ENCODE measurements around the gene TRIM5.
"Not testable (repeated sequence)": the region's sequence is repeated elsewhere in the genome, so short reads cannot be mapped to it uniquely, and the experiment has no call there.

Gene TRIM5

DNA sequence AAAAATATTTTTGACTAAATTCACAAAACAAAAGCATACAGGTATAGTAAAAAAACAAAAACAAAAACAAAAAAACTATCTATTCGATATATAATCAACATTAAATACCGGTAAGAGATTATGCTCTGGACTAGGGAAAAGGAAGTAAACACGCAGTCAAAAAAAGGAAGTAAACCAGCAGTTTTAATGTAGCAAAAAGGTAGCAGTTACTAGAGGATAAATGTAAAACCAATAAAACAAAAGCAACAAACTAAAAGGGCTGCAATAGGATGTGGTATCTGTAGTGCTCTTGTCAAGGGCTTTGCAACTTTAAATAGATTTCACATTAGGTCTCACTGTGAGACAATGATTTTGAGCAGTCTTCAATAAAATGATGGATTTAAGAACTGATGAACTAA lies 7.1 kb upstream of the TRIM5 start:
- peaks cover 8% of the 10 kb centered on the region for H3K36me3 ChIP-seq (replicated peaks; ENCODE audit: low read depth, low read length)
- H3K27ac ChIP-seq (ENCODE audit: low read length), result peak overlapping the region; percentile 76
- H3K4me1 ChIP-seq (ENCODE audit: low read length), result peaks cover 33% of the 10 kb centered on the region
- peak overlapping the region; percentile 76 for H3K4me3 ChIP-seq (ENCODE audit: low read length)
- no peaks in the 10 kb centered on the region for H4K20me1 ChIP-seq (ENCODE audit: insufficient read depth, low read length)
- H3K27me3 ChIP-seq (ENCODE audit: low read depth, low read length), result no peaks in the 10 kb centered on the region
- TF ChIP-seq CTCF (IDR thresholded peaks at IDR 0.05; ENCODE audit: low read depth, low read length) (no peak), EZH2phosphoT487 (IDR thresholded peaks at IDR 0.05; ENCODE audit: low read depth) (no peak)
- H3K79me2 ChIP-seq (ENCODE audit: low read length), result peaks cover 28% of the 10 kb centered on the region
- H2AFZ ChIP-seq (ENCODE audit: low read depth, low read length), result no peak overlapping the region
- peak overlapping the region; percentile 95 for H3K4me2 ChIP-seq (ENCODE audit: low read length)
- no peak overlapping the region for H3K9ac ChIP-seq (ENCODE audit: low read length)
- H3K9me3 ChIP-seq (ENCODE audit: insufficient read depth, low read length), result no peaks in the 10 kb centered on the region

DNA sequence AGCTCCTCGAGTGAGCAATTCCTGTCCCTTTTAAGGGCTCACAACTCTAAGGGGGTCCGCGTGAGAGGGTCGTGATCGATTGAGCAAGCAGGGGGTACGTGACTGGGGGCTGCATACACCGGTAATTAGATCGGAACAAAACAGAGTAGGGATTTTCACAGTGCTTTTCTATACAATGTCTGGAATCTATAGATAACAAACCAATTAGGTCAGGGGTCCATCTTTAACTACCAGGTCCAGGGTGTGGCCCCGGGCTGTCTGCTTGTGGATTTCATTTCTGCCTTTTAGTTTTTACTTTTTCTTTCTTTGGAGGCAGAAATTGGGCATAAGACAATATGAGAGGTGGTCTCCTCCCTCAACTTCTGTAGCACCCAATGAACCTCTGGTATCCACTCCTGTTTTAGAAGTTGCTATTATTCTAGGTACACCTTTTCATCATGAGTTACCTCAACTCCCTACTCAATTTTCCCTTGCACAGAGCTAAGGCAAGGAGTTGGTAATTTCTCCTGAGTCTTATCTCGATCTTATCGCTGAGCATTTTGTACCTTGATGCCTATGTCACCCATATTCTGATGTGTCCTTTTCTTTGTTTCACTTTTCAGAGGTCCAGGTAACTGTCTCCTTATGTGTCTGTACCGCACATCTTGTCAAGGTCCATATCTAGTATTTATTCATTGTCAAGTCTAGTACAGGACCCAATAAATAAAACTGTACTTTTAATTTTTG lies 6.5 kb upstream of the TRIM5 start:
- peak overlapping the region; percentile 76 for H3K4me3 ChIP-seq (ENCODE audit: low read length)
- peak overlapping the region; percentile 76 for H3K27ac ChIP-seq (ENCODE audit: low read length)
- not testable (repeated sequence) for H3K9me3 ChIP-seq (ENCODE audit: insufficient read depth, low read length); H3K27me3 ChIP-seq (ENCODE audit: low read depth, low read length); H4K20me1 ChIP-seq (ENCODE audit: insufficient read depth, low read length); H3K36me3 ChIP-seq (replicated peaks; ENCODE audit: low read depth, low read length)
- peak overlapping the region; percentile 95 for H3K4me2 ChIP-seq (ENCODE audit: low read length)
- H3K79me2 ChIP-seq (ENCODE audit: low read length), result peaks cover 28% of the 10 kb centered on the region
- H3K4me1 ChIP-seq (ENCODE audit: low read length), result peaks cover 33% of the 10 kb centered on the region
- H2AFZ ChIP-seq (ENCODE audit: low read depth, low read length), result peak overlapping the region; percentile 43; the same call in 1 of the 2 replicates
- H3K9ac ChIP-seq (ENCODE audit: low read length), result peak overlapping the region; percentile 78

DNA sequence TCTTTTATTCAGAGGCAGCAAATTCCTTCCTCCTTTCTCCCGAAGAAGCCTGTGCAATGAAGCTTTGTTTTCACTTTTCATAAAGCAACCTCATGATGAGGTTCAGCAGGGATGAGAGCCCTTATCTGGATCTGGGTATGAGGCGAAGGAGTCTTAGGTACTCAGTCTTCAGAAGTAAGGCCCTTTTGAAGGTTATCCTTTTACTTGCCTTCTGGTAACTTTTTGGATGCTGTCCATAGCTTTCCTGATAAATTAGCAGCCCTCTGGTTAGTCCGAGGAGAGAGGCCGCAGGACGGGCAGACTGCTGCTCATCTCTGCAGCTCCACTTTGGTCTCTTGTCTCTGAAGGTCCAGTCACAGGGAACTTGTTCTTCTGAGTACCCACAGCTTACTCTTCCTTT lies 5.9 kb upstream of the TRIM5 start:
- Histone ChIP-seq H3K4me2 (ENCODE audit: low read length) (peak overlapping the region; percentile 95), H3K27me3 (ENCODE audit: low read depth, low read length) (no peaks in the 10 kb centered on the region), H3K4me3 (ENCODE audit: low read length) (peak overlapping the region; percentile 76), H3K79me2 (ENCODE audit: low read length) (peaks cover 28% of the 10 kb centered on the region), H3K27ac (ENCODE audit: low read length) (peak overlapping the region; percentile 76), H3K9me3 (ENCODE audit: insufficient read depth, low read length) (no peaks in the 10 kb centered on the region), H3K4me1 (ENCODE audit: low read length) (peaks cover 33% of the 10 kb centered on the region), H2AFZ (ENCODE audit: low read depth, low read length) (peak overlapping the region; percentile 43), H3K9ac (ENCODE audit: low read length) (peak overlapping the region; percentile 78), H4K20me1 (ENCODE audit: insufficient read depth, low read length) (no peaks in the 10 kb centered on the region), H3K36me3 (replicated peaks; ENCODE audit: low read depth, low read length) (peaks cover 5% of the 10 kb centered on the region)
- TF ChIP-seq CTCF (IDR thresholded peaks at IDR 0.05; ENCODE audit: low read depth, low read length), result no peak
- no peak for TF ChIP-seq EZH2phosphoT487 (IDR thresholded peaks at IDR 0.05; ENCODE audit: low read depth)

DNA sequence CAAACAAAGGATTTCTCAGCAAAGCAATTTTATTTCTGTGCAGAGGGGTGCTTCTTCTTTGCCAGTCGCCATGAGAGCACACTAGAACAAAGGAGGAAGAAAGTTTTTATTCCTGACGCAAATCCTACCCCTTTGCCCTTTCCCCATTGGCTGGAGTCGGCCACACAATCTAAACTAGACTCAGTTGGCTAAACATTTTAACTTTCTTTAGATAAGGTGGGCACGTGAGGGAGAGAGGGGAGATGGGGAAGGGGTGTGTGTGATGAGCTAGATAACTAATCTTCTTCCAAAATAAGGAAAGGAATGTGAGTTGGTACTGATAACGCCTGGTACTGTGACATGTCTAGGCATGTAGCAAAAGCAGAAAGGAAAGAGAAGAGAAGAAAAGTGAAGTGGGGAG lies 5.3 kb upstream of the TRIM5 start:
- TF ChIP-seq CTCF (IDR thresholded peaks at IDR 0.05; ENCODE audit: low read depth, low read length) (no peak), EZH2phosphoT487 (IDR thresholded peaks at IDR 0.05; ENCODE audit: low read depth) (no peak)
- Histone ChIP-seq H3K4me3 (ENCODE audit: low read length) (peak overlapping the region; percentile 76), H3K4me1 (ENCODE audit: low read length) (peaks cover 34% of the 10 kb centered on the region), H3K9ac (ENCODE audit: low read length) (peak overlapping the region; percentile 78), H2AFZ (ENCODE audit: low read depth, low read length) (peak overlapping the region; percentile 48; the same call in 1 of the 2 replicates), H3K36me3 (replicated peaks; ENCODE audit: low read depth, low read length) (peaks cover 5% of the 10 kb centered on the region), H3K27me3 (ENCODE audit: low read depth, low read length) (no peaks in the 10 kb centered on the region), H4K20me1 (ENCODE audit: insufficient read depth, low read length) (no peaks in the 10 kb centered on the region), H3K9me3 (ENCODE audit: insufficient read depth, low read length) (no peaks in the 10 kb centered on the region), H3K27ac (ENCODE audit: low read length) (peak overlapping the region; percentile 76), H3K4me2 (ENCODE audit: low read length) (peak overlapping the region; percentile 95), H3K79me2 (ENCODE audit: low read length) (peaks cover 28% of the 10 kb centered on the region)
